BE2C (cell line): Measurements from ENCODE around the gene TUBA1B.

Experiments
- DNase-seq: peaks from one replicate; pipeline ENCODE4 v3.0.0-alpha.2; 2020
- H3K27me3 ChIP-seq: fragments of 250-450 bp; sonication (Bioruptor Pico); 2 replicates; pipeline ENCODE4 v1.5.1; 2020; ENCODE audit warnings: mild to moderate bottlenecking
- H3K36me3 ChIP-seq: fragments of 250-450 bp; sonication (Bioruptor Pico); 2 replicates; pipeline ENCODE4 v1.5.1; 2020; ENCODE audit warnings: mild to moderate bottlenecking
- H3K4me1 ChIP-seq: fragments of 250-450 bp; sonication (Bioruptor Pico); 2 replicates; pipeline ENCODE4 v1.5.1; 2020
- H3K4me3 ChIP-seq: 2 replicates; pipeline ENCODE4 v1.5.1; 2011; ENCODE audit warnings: low read depth, low read length
- H3K9me3 ChIP-seq: fragments of 250-450 bp; sonication (Bioruptor Pico); 2 replicates; pipeline ENCODE4 v1.5.1; 2020
- CTCF ChIP-seq: IDR thresholded peaks from 2 replicates; pipeline ENCODE4 v1.5.1; 2012; ENCODE audit warnings: mild to moderate bottlenecking, low read depth, low read length

TUBA1B gene

GRCh38 chr12:49084438-49084837, 46.8 kb downstream of the TUBA1B start:
- peaks cover 6% of the 10 kb centered on the region; the same call in 1 of the 2 replicates for H3K27me3 ChIP-seq
- no peak for TF ChIP-seq CTCF
- H3K36me3 ChIP-seq, result no peaks in the 10 kb centered on the region
- no peak overlapping the region for H3K4me3 ChIP-seq
- H3K9me3 ChIP-seq, result no peaks in the 10 kb centered on the region
- H3K4me1 ChIP-seq, result peaks cover 3% of the 10 kb centered on the region; the same call in 1 of the 2 replicates
- no peak for DNase-seq

- H3K36me3 ChIP-seq, result no peaks in the 10 kb centered on the region
- H3K27me3 ChIP-seq, result no peaks in the 10 kb centered on the region
- no peaks in the 10 kb centered on the region for H3K9me3 ChIP-seq
- no peak for TF ChIP-seq CTCF
- DNase-seq, result no peak
- no peak overlapping the region for H3K4me3 ChIP-seq
- no peaks in the 10 kb centered on the region for H3K4me1 ChIP-seq
Observed at GRCh38 chr12:49079793-49080192, 51.4 kb downstream of the TUBA1B start.
